DMS53 (cell line): ENCODE measurements around the gene STARD5.

Source experiments
- DNase-seq: peaks from one replicate; lab custom pipeline; 2025; lab: John Stamatoyannopoulos, UW

STARD5 gene

DNA sequence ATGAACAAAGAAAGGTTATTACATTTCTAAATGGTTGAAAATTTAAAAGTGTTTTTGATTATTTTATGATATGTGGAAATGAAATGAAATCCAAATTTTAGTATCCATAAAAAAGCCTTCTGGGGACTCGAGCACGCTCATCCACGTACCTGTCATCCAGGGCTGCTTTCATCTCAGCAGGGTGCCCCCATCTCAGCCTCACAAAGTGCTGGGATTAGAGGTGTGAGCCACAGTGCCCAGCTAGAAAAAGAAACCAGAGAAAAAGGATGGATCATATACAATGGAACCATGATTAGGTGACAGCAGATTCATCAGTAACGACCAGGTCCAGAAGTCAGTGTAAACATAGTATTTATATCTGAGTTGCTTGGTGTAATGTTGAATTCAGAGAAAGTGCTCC, 49.7 kb downstream of the STARD5 start:
- no peak for DNase-seq

DNA sequence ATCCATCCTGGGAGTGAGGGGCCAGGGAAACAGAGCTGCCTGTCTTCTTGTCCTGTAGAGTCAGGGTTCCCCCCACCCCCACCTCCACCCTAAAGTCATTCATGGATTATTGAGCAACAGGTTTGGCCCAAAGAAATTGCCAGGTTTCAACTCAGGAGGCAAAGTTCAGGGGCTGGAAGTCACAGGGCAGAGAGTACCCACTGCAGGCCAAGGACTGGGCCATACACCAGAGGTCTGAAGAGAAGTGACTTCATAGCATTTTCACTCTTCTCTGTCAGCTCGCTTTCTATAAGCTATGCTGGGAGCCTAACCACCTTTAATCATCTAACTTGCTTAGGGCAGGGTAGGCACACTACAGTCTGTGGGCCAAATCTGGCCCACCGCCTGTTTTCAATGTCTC, 50.1 kb downstream of the STARD5 start:
- no peak for DNase-seq

GRCh38 chr15:81273200-81273599, 50.7 kb downstream of the STARD5 start:
- DNase-seq = no peak

- peak; percentile 23 for DNase-seq
Observed at GRCh38 chr15:81271761-81272644, 51.9 kb downstream of the STARD5 start.

DNA sequence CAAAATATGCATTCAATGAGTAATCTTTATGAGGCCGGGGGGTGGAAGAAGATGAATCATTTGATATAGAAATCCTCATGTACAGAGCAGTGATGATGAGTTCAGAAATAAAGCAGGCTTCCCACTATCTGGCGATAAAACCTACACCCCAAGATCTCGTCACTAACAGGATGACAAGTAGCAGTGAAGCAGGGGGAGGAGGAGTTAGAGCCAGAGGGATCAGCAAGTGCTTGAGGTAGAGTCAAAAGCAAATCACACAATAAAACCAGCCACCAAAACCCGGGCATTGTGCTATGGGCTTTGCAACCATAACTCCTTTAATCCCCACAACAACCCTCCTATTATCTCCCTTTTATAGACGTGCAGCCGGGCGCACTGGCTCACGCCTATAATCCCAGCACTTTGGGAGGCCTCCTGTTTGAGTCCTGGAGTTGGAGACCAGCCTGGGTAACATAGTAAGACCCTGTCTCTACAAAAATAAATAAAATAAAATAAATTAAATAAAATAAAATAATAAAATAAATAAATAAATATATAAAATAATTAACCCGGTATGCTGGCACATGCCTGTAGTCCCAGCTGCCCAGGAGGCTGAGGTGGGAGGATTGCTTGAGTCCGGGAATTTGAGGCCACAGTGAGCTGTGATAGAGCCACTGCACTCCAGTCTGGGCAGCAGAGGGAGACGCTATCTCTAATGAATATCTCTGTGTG, 53.0 kb downstream of the STARD5 start:
- DNase-seq = no peak

DNA sequence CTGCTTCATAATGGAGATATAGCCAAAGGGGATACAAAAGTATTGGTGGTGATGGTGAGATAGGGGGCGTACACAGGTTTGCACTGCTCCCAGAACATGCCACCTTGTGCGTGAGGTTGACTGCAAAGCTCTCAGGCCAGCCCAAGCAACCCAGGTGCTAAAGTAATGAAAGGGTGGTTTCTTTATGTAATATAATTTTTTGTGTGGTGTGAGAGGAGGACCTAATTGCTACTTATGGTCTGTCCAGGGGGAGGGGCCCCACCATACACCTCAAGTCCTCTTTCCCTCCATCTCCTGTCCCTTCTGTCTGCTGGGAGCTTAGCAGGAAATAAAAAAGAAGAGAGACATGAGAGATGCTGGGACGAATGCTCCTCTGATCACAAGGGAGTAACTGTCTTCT, 53.8 kb downstream of the STARD5 start:
- no peak for DNase-seq

DNA sequence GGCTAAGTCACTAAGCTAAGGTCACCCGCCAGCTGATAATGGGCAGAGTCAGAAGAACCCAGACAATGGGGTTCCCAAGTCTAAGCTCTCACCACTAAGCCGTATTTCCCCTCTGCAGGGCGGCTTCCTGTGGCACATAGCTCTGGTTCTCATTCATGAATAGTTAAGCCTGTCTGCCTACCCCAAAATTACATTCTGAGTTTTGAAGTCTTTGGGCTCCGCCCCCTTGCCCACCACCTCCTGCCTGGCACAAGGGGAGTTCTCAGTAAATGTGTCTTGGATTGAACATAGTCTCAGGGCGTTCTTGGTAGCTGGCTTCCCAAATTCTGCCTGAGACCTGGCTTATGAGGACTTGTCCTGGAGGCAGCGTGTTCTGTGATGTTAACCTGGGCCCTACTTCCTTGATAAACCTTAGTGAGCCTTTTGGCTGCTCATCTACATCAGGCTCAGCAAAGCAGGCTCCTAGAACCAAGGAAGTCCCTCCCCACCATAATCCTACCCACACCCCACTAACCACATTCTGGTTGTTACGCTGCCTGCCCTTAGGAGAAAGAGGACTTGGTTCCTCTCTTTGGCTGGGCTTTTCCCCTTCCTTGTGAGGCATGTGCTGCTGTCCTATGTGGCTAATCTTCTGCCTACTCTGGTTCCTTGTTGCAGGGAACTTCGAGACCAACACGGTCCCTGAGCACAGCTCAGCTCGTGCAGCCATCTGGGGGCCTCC, 54.9 kb downstream of the STARD5 start:
- DNase-seq = no peak

DNA sequence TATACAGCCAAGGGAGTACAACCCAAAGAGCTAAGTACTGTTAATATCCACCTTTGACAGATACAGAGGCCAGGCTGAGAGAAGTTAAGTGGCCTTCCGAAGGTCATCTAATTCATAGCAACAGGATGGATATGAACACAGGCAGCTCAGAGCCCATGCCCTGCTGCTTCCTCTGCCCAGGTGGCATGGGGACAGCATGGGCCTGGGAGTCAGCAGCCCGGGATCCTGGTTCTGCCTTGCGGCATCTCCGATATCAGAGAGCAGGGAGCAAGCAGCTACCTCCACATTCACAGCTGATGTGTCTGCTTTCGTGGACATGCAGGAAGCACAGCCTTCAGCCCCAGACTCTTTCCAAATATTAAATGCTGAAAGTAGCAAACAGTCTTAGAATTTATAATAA, 55.6 kb downstream of the STARD5 start:
- DNase-seq = no peak

DNA sequence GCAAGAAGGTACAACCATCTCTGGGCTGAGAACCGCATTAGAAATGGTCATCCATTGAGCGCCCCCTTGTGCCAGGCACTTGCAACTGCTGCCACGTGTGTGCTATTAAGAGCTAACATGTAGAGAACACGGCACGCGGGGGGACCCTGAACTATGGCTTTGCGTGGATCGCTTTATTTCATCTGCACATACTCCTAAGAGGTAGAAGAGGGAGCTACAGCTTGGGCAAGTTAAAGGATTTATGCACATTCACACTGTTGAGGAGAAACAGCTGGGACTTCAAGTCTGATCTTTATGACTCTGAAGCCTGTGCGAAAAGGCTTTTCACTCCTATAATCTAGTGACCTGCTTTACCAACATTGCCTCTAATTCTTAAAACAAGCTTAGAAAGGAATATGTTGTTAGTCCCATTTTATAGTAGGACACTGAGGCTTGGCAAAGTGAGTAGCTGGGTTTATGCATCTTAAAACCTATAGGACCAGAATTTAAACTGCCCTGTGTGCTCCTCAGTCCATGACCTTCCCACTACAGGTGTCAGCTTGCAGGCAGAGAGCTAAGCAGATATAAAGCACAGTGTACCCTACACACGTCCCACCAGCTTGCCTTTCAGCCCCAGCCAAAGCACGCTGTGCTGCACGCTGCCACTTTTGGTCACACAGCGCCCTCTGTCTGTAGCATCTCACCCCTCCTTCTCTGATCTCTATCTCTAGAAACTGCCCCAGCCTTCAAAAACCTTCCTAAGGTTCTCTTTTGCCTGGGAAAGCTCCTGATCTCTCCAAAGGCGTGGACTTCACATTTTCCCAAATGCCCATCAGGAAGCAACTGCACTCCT, 57.8 kb downstream of the STARD5 start:
- DNase-seq = peak; percentile 92

GRCh38 chr15:81265256-81265943, 58.5 kb downstream of the STARD5 start:
- peak; percentile 45 for DNase-seq

GRCh38 chr15:81264072-81264857, 59.7 kb downstream of the STARD5 start:
- no peak for DNase-seq

DNA sequence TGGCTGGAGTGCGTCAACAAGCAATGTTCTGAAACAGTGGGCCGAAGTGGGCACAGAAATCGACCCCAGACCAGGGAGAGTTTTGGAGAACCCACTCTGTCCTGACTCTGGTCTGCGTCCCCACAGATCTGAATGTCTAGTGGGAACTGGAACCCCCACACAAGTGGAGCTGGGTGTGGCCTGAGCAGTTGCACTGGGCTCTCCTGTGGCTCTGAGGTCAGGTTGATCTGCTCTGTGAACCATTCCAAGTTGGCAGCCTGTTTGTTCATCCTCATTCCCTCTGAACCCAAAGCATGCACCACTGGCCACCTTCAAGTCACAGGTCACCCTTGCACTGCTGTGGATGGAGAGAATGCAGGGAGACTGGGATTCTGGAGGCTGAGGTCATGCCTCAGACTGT, 60.5 kb downstream of the STARD5 start:
- no peak for DNase-seq

- DNase-seq = no peak
Observed at GRCh38 chr15:81261172-81261811, 62.6 kb downstream of the STARD5 start.

GRCh38 chr15:81259760-81260298, 64.1 kb downstream of the STARD5 start:
- no peak for DNase-seq
